AG04450 (cell line): ENCODE measurements around the gene ARCN1. TPM values are rescaled to one million over a fixed set of nuclear protein-coding genes. Genes with fewer than 3 reads are reported as not detected.
A peak's percentile ranks its signal among the peaks of the same experiment; 100 is the strongest.

Experiments used
- CTCF ChIA-PET: fragments of 300-600, 350-600 bp; formaldehyde crosslinking; extraction: SDS; loops from one replicate; lab custom pipeline; 2022; ENCODE audit warnings: antibody characterized with exemption, inconsistent platforms; lab: Charles Lee
- POLR2A ChIA-PET: fragments of 350-600 bp; formaldehyde crosslinking; extraction: SDS; loops from one replicate; lab custom pipeline; 2021; ENCODE audit warnings: antibody characterized with exemption, inconsistent platforms; lab: Yijun Ruan, JAX
- DNase-seq: peaks from one replicate; pipeline ENCODE4 v3.0.0-alpha.2; 2011; ENCODE audit warnings: low read depth, low spot score
- H3K27ac ChIP-seq: one replicate; pipeline ENCODE4 v1.5.1; 2012; ENCODE audit warnings: low read depth, low read length, control low read depth
- H3K27me3 ChIP-seq: one replicate; pipeline ENCODE4 v1.6.0; 2012; ENCODE audit warnings: low read length; ENCODE audit not compliant: control insufficient read depth, insufficient read depth
- H3K4me3 ChIP-seq: 2 replicates; pipeline ENCODE4 v1.5.1; 2011; ENCODE audit warnings: mild to moderate bottlenecking, low read depth, low read length, control low read depth
- H3K9me3 ChIP-seq: 2 replicates; pipeline ENCODE4 v1.5.1; 2012; ENCODE audit warnings: low read length; ENCODE audit not compliant: control insufficient read depth, insufficient read depth
- CTCF ChIP-seq: IDR thresholded peaks from 2 replicates; pipeline ENCODE4 v1.5.1; 2011; ENCODE audit warnings: low read depth, low read length, control low read depth, inconsistent platforms
- polyA plus RNA-seq: library from polyadenylated mRNA; depleted of rRNA; stranded (reverse); fragments of >200 nt; gene quantifications from 2 replicates; pipeline ENCODE4 v1.2.3, GENCODE V29; 2011

Gene ARCN1
- polyA plus RNA-seq, 1 experiment, result 387 TPM

- H3K9me3 ChIP-seq, result no peaks in the 10 kb centered on the region
- ChIA-PET POLR2A (interaction anchor here (1.0 kb wide), 1 partner anchor 12 kb away, joined by 6 read pairs; no protein-coding TSS in a partner anchor), CTCF (interaction anchor here (0.6 to 1.0 kb wide), 2 partner anchors 38 to 173 kb away, joined by 3 to 5 read pairs; no protein-coding TSS in a partner anchor)
- no peak overlapping the region for H3K4me3 ChIP-seq
- no peak for TF ChIP-seq CTCF
- DNase-seq, result no peak
- no peak overlapping the region for H3K27ac ChIP-seq
- no peaks in the 10 kb centered on the region for H3K27me3 ChIP-seq
Observed at GRCh38 chr11:118526688-118527087, 45.5 kb upstream of the ARCN1 start.

GRCh38 chr11:118527109-118527508 lies 45.1 kb upstream of the ARCN1 start, which contains the start of gene TTC36:
TTC36 (plus strand) TSS chr11:118527474; CDS start chr11:118527495, 21 bp downstream.
- no peak for TF ChIP-seq CTCF
- H3K9me3 ChIP-seq, result no peaks in the 10 kb centered on the region
- no peak for DNase-seq
- no peak within 1 kb of the TSS for H3K4me3 ChIP-seq
- CTCF ChIA-PET, result no interaction called here
- no peak within 1 kb of the TSS for H3K27ac ChIP-seq
- H3K27me3 ChIP-seq, result no peaks in the 10 kb centered on the region
- POLR2A ChIA-PET, result interaction anchor here (1.0 kb wide), 1 partner anchor 12 kb away, joined by 6 read pairs; no protein-coding TSS in a partner anchor

- Histone ChIP-seq H3K4me3 (no peak overlapping the region), H3K27ac (no peak overlapping the region), H3K27me3 (no peaks in the 10 kb centered on the region), H3K9me3 (no peaks in the 10 kb centered on the region; the same call in 1 of the 2 replicates)
- no peak for DNase-seq
- ChIA-PET POLR2A (no interaction called here), CTCF (interaction anchor here (1.2 kb wide), 1 partner anchor 41 kb away, joined by 3 read pairs; no protein-coding TSS in a partner anchor)
- TF ChIP-seq CTCF, result no peak
Observed at GRCh38 chr11:118528511-118528910, 43.7 kb upstream of the ARCN1 start.

- ChIA-PET POLR2A (no interaction called here), CTCF (interaction anchor here (1.2 kb wide), 1 partner anchor 11 kb away, joined by 3 read pairs; no protein-coding TSS in a partner anchor)
- Histone ChIP-seq H3K9me3 (no peaks in the 10 kb centered on the region; the same call in 1 of the 2 replicates), H3K4me3 (peak overlapping the region; percentile 82), H3K27me3 (no peaks in the 10 kb centered on the region), H3K27ac (no peak overlapping the region)
- no peak for TF ChIP-seq CTCF
- no peak for DNase-seq
Observed at GRCh38 chr11:118529584-118530175, 42.5 kb upstream of the ARCN1 start.

GRCh38 chr11:118530180-118530682 lies 42.0 kb upstream of the ARCN1 start:
- Histone ChIP-seq H3K9me3 (no peaks in the 10 kb centered on the region; the same call in 1 of the 2 replicates), H3K27me3 (no peaks in the 10 kb centered on the region), H3K27ac (no peak overlapping the region), H3K4me3 (peak overlapping the region; percentile 82)
- ChIA-PET POLR2A (interaction anchor here (1.0 kb wide), 1 partner anchor 9 kb away, joined by 6 read pairs; no protein-coding TSS in a partner anchor), CTCF (interaction anchor here (1.2 kb wide), 1 partner anchor 11 kb away, joined by 3 read pairs; no protein-coding TSS in a partner anchor)
- TF ChIP-seq CTCF, result no peak
- DNase-seq, result no peak
